Activated CD8-positive, alpha-beta memory T cell treated with anti-CD3 and anti-CD28 coated beads for 48 hours (primary cell): ENCODE results near the gene PFDN1.

Experiments
- DNase-seq, 3 experiments: peaks; one replicate each; pipeline ENCODE4 v3.0.0-alpha.2; 2020; ENCODE audit warnings: low read depth in 2 of 3, low spot score in 2 of 3

Gene PFDN1

DNA sequence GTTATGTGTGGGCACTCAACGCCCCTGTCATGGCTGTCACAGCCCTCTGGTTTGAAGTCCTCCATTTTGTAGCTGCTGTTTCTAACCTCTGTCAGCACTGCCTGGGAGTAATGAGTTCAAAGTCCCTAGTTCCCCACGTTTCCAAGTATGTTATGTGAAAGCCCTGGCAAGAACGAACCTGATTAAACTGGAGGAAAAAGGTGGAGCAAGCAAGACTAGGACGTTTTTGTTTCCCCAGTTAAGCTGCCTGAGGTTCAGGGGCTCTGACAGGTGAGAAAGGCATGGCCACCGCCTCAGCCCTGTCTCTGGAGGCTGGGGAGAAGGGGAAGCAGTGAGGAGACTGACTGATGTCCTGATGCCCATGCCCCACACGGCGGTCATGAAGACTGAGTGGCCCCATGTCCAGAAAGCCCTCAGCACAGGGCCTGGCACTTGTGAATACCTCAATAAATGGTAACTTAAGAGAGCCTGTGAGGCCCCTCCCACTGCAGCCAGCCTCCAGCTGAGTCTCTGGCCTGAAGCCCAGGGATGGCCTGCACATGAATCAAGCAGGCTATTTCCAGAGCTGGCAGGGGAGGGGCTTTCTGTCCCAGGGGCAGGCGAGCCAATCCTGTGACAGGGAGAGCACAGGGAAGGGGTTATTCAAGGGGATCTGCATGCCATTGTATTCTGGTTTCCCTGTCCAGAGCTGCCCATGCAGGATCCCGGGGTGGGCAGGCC, 61.8 kb downstream of the PFDN1 start:
- DNase-seq: no peak

DNA sequence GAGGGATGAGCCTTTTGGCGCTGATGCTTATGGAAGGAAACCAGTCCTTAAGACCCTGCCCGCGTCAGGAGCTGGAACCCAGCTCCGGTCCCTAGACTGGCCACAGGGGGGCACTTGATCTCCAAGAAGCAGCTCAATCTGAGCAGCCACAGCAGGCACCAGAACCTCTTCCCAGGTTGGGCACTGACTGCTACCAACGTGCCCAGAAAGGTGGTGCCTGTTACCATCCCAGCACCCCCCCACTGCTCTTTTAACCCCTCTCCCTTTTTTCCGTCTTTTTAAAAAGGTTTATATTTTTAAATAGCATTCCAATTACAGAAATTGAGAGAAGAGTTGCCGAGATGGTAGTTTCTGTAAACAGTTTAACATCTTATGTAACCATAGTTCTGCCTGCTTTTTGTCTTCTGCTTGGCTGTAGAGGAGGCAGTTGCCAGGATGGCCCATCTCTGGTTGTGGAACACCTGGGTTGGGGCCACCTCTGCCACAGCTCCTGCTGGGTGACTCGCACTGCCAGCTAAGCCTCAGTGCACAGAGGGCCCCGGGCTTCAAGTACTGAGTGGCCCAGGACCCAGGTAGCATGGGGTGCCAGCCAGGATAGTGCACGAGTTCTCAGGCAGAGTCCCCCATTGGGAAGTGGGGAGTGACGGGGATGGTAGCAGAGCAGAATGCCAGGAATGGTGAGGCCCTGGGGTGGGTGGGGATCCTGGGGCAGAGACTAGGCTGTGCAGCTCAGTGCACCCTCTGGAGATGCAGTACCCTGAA, 62.8 kb downstream of the PFDN1 start:
- peak in 1 of 3 experiments; percentile 27 for DNase-seq

DNA sequence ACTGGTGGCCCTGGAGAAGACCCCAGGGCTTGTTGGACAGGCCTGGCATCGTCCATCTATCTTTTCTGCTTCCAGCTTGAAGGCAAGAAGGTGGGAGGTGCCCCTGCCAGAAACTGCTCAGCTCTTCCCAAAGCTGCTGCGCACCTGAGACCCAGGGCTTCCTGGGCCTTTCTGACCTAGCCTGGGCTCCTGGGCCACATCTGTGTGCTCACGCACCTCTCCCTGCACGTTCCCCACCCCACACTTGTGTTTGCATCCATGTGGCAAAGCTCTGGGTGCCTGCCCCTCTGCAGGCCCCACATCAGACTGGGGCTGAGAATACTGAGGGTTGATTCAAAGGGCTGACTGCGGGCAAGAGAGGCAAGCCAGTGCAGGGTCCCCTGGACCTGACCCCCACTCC, 63.4 kb downstream of the PFDN1 start:
- no peak for DNase-seq

DNA sequence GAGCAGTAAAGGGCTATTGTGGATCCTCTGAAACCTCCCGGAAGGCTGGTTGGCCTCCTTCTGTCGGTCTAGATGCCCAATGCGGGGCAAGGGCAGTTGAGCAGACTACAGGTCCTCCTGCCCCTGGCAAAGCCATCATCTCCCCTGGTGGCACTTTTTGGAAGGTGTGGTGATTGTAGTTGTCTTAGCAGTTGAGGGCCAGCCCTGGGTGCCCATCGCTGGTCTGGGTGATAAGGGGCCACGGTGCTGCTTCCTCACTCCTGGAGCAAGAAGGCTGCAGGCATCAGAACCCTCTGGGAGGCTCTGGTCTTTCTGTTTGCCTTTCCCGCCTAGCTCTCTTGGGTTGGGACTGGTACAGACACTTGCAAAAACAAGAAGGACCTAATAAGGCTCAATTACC, 64.1 kb downstream of the PFDN1 start:
- no peak for DNase-seq

DNA sequence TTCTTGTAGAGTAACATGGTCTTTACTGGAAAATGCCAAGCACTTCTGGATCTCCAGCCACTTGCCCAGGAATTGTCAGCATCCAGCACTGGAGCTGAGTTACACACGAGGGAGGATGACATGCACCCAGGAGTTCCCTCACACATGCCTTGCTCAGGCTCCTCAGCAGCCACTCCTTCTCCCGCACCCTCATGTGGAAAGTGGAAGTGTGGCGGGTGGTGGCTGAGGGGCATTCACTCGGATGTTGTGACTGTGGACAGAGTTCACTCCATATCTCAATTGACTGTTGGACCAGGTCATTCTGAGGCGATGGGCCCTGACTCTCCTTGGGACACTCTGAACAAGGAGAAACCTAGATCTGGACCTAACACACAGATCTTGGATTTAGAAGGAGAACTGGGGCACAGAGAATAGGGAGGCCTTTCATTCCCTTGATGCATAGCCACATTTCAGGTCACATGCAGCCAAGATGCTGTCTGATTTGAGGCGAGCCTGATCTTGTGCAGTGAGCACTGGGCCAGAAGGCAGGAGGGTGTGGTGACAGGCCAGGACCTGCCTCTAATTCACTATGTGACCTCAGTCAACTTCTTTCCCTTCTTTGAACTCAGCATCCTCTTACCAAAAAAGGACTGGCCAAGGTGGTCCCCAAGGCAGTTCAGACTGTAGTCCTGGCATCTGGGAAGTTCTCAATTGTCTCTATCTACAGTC, 65.9 kb downstream of the PFDN1 start:
- DNase-seq: no peak

DNA sequence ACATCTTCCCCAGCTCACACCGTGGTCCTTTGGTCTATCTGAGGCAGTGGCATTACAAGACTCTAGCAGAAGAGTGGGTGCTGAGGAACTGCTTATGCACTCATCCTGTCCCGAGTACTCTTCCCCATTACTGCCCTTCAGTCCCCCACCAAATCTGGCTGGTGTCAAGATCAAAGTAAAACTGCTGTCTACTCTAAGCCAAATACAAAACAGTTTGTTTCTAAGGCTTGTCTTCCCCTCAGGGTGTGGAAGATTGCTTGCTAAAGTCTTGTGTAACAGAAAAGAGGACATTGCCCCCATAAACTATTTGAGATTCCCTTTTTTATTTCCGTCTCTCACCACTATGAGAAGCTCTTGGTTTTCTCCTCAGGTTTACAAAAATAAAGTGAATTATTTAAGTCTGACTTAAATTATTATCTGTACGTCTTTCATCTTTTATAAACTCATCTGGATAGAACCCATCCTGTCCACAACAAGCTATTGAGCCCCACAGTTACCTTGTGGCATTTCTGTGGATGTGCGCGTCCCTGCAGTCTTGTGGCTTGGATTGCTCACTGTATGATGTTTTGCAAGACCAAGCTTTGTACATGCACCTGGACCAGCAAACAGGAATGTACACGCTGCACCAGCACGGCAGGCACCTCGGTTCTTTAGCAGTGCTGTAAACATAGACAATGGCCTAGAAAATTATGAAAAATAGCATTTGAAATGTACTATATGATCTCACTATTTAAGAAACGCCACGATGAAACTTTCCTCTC, 66.9 kb downstream of the PFDN1 start:
- DNase-seq: no peak

DNA sequence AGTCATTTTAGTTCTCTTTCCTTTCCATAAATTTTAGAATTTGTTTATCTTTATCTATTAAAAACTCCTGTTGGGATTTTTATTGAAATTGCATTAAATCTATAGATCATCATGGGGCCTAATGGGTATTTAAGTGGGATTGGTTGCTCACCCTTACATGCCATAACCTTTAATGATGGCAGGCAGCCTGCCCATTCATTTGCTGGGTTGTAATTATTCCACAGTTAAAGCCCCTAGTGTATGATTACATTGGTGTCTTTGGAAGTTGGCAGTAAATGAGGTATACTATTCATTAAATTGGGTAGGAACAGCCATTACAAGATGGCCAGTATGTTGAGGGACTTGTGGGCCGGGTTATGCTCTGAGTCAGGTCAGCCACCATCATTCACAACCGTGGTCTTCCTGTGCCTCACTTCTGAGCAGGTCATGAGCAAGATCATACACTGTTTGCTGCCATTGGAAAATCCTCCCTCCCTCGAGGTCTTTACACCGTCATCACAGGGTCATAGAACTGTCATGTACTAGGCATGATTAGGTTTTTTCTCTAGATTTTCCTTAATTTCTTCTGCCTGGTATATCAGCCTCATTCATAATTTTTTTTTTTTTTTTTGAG, 68.4 kb downstream of the PFDN1 start:
- DNase-seq: no peak

DNA sequence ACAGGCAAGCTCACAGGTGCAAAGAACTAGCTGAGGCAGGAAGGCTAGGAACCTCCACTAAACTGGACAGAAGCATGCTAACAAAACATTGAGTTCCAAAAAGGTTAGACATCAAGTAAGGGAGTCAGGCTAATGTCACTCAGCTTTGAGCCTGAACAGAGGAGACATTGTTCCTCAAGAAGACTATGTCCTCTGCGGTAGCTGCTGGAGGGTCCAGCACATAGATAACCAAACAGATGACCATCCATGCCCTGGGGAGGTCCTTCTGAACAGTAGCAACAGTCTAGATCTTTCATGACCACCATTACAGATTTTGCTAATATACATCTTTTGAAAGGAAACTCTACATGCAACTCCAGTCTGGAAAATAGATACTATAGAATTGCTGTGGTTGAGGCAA, 70.2 kb downstream of the PFDN1 start:
- no peak for DNase-seq

DNA sequence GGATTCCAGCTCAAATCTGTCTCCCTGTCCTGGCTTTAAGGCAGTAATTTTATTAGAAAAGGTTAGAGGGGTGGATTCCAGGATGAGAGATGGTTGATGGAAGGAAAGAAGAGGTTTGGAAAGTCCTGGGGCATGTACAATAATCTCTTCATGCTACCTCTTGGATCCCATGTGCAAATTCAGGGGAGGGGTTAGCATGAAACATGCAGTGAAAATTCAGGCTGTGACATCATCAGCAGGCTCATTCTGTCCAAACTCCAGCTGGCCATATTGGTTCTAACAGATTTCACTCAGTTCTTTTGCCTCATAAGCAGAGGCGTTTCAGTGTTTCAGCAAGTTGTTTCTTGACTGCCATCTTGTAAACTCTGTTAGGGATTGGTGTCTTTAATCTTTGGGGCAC, 72.5 kb downstream of the PFDN1 start:
- no peak for DNase-seq

DNA sequence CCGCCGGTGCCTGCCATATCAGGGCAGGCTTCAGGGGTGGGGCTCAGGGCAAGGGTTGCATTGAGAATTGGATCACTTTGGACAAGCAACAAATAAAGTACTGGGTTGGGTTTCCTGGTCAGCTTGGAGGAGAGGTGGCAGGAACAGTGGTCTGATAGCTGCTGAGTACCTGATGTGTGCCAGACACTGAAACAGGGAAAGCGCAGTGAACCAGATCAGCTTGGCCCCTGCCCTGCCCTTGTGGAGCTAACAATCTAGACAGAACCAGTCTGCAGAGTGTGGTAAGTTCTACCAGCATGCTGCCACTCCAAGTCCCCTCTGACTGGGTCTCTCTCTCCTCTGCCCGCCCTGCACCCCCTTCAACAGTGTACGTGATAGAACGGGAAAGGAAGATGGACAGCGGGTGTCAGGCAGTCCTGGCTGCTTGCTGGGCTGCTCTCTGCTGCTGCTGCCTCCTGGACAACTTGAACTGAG, 74.5 kb downstream of the PFDN1 start:
- DNase-seq: no peak

DNA sequence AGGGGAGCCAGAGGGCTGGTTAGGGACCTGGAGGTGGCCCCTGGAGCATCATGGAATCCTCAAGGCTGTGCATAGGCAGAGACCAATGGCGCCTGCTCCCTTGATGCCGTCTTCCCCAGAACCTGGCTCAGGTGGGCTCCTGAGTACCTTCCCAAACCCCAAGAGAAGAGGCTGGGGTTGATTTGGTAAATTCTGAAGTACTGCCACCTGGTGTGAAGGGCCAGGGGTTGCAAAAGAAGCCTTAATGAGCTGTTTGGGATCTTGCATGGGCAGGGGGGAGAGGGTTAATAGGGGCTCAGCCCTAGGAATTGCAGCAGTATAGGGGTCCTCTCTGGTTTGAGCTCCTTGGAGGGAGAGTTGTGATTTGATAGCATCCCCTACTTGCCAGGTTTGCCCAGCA, 75.9 kb downstream of the PFDN1 start:
- DNase-seq: no peak

DNA sequence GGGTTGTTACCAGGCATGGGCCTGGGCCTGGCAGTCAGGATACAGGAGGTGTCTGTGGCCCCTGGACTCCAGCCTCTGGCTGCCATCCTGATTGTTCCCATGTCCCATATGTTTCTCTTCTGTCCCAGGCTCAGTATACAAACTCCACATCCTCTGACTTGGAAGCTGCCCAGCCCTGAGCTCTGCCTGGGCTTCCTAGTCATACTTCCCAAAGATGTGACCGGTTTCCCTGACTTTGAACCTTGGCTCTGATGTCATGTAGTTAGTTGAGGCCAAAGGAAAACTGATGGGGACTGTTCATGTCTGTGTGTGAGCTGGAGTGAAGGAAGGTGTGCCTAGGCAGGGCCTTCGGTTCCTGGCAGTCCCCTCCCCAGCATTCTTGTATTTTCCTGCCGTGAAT, 77.5 kb downstream of the PFDN1 start:
- no peak for DNase-seq

DNA sequence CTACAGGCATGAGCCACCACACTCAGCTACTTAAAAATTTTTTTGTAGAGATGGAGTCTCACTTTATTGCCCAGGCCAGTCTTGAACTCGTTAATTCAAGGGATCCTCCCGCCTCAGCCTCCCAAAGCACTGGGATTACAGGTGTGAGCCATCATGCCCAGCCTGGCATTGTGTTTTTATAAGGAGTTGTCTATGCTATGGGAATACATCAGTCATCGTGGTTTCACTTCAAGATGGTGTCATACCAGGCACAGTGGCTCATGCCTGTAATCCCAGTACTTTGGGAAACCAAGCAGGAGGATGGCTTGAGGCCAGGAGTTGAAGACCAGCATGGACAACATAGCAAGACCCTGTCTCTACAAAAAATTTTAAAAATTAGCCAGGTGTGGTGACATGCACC, 78.2 kb downstream of the PFDN1 start:
- no peak for DNase-seq

DNA sequence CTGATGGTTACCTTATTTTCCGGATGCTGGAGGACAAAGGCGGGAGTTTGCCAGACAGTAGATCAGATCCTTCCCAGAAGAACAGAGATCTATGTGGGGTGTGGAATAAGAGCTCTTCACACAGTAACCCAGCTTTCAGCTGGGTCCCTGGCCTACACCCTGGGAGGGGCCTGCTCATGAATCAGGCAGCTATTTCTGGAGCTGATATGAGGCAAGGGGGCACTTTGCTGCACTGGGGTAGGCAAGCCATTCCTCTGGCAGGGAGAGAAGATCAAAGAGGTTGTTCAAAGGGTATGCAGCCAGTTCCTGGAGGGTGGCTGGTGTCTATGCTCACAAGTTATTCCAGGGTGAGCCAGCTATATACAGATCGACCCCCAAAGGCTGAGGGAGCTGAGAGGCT, 79.3 kb downstream of the PFDN1 start:
- DNase-seq: no peak

DNA sequence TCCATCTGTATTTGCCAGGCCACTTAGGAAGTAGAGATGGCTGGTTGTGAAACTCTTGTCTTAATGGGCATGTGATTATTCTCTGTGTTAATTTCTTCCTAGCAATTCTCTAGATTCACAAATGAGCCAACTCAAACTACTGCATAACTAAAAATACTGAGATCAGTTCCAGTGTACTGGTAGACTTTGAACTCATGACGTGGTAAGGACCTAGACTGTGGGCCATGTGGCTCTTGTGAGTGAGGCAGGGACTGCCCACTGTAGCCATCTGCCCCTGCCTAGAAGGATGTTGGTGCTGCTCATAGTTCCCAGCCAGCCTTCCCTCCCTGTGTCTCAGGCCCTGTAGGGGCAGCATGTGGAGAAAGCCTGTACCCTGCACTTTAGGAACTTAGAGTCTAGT, 80.5 kb downstream of the PFDN1 start:
- DNase-seq: no peak

DNA sequence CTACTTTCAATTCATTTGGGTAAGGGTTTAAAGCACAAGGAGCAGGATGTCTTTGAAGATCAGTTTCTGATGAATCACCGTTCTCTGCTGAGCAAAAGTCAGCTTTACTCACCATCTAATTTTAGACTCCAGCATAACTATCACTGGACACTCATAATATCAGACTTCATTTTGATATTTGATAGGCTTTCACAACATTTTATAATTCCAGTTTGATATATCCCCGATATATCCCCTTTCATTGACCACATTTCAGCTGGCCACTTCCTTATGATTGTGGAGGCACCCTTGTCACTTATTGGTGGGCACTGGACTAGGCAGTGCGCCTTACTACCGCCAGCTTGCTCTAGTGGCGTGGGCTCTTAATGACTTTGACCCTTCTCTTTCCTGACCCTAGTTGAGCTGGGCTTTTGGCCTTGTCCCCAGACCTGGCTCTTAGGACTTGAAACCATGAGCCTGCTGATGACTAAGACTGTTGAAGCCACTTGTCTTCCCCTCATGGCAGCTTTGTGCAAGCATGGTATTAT, 81.1 kb downstream of the PFDN1 start:
- no peak for DNase-seq

DNA sequence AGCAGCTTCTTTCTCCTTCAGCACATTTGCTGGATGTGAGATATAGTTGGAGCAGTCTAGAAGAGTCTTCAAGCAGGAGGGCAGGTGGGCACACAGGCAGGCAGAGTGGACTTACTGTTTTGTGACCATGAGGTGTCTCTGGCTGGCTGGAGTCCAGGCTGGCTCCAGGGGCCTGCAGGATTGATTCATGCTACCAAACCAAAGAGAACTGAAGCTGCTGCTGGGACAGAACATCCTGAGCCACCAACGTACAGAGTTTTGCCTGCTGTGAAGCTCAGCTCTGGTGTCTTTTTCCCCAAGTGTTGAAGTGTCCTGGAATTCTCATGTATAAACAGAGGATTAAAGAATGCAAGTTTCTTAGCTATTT, 82.2 kb downstream of the PFDN1 start:
- no peak for DNase-seq

DNA sequence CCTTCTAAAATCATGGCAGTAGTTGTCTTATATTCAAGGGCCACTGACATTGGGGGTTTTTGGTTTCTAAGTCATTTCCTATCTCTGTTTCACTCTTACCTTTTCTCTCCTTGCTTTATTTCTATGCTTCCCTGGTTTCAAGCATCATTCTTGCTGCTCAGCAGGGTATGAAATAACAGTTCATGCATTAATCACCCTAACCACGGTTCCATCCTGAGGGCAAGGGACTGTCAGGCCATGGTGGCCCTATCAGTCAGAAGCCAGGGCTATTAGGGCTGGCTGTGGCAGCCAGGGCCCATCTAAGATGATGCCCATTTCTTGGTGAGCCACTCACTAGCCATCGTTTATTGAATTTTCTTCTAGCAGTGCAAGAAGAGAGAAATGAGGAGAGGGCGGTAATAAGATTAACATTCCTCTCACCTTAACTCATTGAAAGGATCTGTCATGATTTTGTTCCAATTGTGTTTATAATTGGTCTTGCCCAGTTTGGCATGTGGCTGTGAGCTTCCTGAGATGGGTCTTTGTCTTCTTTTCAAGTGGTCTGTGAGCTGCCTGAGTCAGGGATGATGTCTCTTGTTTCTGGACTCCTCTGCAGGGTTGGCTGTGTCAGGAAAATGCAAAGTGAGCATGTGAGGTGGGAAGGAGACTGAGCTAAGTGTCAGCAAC, 82.7 kb downstream of the PFDN1 start:
- no peak for DNase-seq

DNA sequence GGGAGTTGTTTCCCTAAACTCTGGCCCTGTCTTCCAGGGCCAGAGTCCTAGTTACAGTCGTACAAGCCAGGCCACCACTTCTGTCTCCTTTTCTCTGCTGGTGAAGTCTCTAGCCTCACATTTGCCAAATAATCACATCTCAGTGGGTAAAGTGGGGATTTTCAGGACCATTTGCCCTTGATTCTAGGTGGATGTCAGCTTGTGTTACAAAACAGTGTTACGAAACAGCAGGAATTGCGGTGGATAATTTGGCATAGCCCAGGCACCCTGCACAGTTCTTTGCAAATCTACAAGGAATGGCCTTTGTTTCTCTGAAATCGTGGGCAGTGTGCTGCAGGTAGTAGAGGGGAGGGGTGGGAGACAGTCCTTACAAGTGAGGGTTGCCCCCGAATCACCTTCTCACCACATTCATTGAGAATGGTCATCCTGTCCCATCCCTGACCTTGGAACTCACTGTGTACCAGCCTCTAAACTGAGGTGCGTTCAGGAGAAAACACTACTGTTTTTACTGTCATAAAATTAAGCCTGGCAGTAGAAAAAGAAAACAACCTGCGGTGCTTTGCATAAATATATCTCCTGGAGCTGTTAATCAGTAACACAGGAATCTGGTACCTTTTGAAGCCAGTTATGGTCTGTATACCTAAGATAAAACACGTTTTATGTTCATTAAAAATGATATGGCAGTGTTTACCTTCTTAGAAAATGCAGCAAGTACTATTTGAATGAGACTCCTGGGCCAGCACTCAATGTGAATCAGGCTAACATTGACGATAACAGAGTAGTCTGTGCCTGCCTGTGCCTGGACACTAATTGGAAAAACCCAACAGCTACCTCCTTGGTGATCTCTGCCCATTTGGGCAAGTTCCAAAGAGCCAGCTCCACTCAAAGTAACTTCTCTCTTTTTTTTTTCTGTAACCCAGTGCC, 83.6 kb downstream of the PFDN1 start:
- no peak for DNase-seq
